Measurements from ENCODE around the gene SLC45A1.

Gene SLC45A1

GRCh38 chr1:8349473-8349865 lies 31.6 kb downstream of the SLC45A1 start:
- TF ChIP-seq CTCF (conservative IDR thresholded peaks at IDR 0.05; ENCODE audit: low read depth, low read length), result no peak
- no peak overlapping the region for H3K4me3 ChIP-seq (ENCODE audit: low read depth, low read length)
- no peak for DNase-seq (ENCODE audit: low read depth)

- H3K4me3 ChIP-seq (ENCODE audit: low read depth, low read length), result no peak overlapping the region
- DNase-seq (ENCODE audit: low read depth), result peak; percentile 51
- TF ChIP-seq CTCF (conservative IDR thresholded peaks at IDR 0.05; ENCODE audit: low read depth, low read length), result no peak
Measured at GRCh38 chr1:8349961-8350360, 32.0 kb downstream of the SLC45A1 start.

- no peak for TF ChIP-seq CTCF (conservative IDR thresholded peaks at IDR 0.05; ENCODE audit: low read depth, low read length)
- no peak for DNase-seq (ENCODE audit: low read depth)
- no peak overlapping the region for H3K4me3 ChIP-seq (ENCODE audit: low read depth, low read length)
Measured at GRCh38 chr1:8350914-8351684, 33.2 kb downstream of the SLC45A1 start.

GRCh38 chr1:8351693-8352470 lies 34.0 kb downstream of the SLC45A1 start:
- peak; percentile 77 for TF ChIP-seq CTCF (conservative IDR thresholded peaks at IDR 0.05; ENCODE audit: low read depth, low read length)
- peak; percentile 40 for DNase-seq (ENCODE audit: low read depth)
- H3K4me3 ChIP-seq (ENCODE audit: low read depth, low read length), result no peak overlapping the region

GRCh38 chr1:8352471-8352845 lies 34.5 kb downstream of the SLC45A1 start:
- TF ChIP-seq CTCF (conservative IDR thresholded peaks at IDR 0.05; ENCODE audit: low read depth, low read length), result no peak
- H3K4me3 ChIP-seq (ENCODE audit: low read depth, low read length), result no peak overlapping the region
- DNase-seq (ENCODE audit: low read depth), result no peak

- H3K4me3 ChIP-seq (ENCODE audit: low read depth, low read length), result no peak overlapping the region
- DNase-seq (ENCODE audit: low read depth), result no peak
- peak; percentile 14 for TF ChIP-seq CTCF (conservative IDR thresholded peaks at IDR 0.05; ENCODE audit: low read depth, low read length)
Measured at GRCh38 chr1:8352886-8353785, 35.2 kb downstream of the SLC45A1 start.
